ENCODE results near the gene AGMO. TPM values are rescaled to one million over a fixed set of nuclear protein-coding genes. Genes with fewer than 3 reads are reported as not detected.
"Not testable (repeated sequence)": the region's sequence is repeated elsewhere in the genome, so short reads cannot be mapped to it uniquely, and the experiment has no call there.

AGMO gene
- total RNA-seq, 1 experiment from 2014 or later: 0.11 TPM

DNA sequence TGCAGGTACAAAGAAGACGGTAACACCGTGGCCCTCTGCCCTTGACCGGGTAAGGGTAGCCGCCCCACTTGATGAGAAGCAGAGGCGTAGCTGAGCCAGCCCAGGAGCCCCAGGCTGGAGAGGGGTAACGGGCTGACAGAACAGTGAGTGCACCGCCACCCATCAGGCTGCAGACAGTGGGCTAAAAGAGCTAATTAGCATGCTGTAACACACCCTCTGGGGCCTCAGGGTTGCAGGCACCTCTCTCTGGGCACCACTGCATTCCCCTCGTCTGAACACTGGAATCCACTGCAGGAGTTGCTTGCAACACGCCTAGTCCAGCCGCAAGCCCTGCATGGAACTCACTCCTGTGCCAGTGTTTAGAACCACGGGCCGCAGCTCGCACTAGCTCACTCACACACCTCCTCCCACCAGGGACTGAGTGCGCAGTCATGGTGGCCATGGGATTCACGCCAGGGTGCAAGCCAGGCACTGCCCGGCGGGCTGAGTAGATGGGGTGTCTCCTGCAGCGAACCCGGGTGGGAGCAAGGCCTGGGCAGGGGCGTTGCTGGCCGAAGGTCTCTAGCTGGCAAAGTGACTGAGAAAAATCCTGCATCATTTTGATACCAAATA is 36.1 kb downstream of the AGMO start:
- POLR2A ChIA-PET (ENCODE audit: unreplicated experiment): no interaction called here

GRCh38 chr7:15524077-15524476 is 37.7 kb downstream of the AGMO start:
- BruUV-seq (replicated peaks): no TSS peak
- Histone ChIP-seq H3K9ac (ENCODE audit: low read length) (no peak overlapping the region), H2AFZ (ENCODE audit: low read length) (no peak overlapping the region), H3K79me2 (ENCODE audit: low read length) (no peaks in the 10 kb centered on the region), H3K4me1 (ENCODE audit: insufficient read depth, low read length) (no peaks in the 10 kb centered on the region), H3K27ac (ENCODE audit: low read length) (no peak overlapping the region), H3K36me3 (ENCODE audit: low read depth, low read length) (no peaks in the 10 kb centered on the region), H3K9me2 (replicated peaks; ENCODE audit: low read length) (no peaks in the 10 kb centered on the region), H3K4me2 (ENCODE audit: low read length) (no peak overlapping the region), H4K20me1 (ENCODE audit: low read length) (no peaks in the 10 kb centered on the region), H3K9me3 (ENCODE audit: low read length) (no peaks in the 10 kb centered on the region), H3F3A (ENCODE audit: low read length, unreplicated experiment) (no peaks in the 10 kb centered on the region), H3K4me3 (ENCODE audit: low read length) (no peak overlapping the region), H3K27me3 (ENCODE audit: low read length) (no peaks in the 10 kb centered on the region)
- ChIA-PET POLR2A (ENCODE audit: unreplicated experiment) (no interaction called here), CTCF (interaction anchor here (0.7 kb wide), 1 partner anchor 212 kb away, joined by 4 read pairs; no protein-coding TSS in a partner anchor)
- intact Hi-C loops (cut with micrococcal nuclease): no loop called here
- DNase-seq (no peak), ATAC-seq (no peak)
- TF ChIP-seq, protein P1, sequence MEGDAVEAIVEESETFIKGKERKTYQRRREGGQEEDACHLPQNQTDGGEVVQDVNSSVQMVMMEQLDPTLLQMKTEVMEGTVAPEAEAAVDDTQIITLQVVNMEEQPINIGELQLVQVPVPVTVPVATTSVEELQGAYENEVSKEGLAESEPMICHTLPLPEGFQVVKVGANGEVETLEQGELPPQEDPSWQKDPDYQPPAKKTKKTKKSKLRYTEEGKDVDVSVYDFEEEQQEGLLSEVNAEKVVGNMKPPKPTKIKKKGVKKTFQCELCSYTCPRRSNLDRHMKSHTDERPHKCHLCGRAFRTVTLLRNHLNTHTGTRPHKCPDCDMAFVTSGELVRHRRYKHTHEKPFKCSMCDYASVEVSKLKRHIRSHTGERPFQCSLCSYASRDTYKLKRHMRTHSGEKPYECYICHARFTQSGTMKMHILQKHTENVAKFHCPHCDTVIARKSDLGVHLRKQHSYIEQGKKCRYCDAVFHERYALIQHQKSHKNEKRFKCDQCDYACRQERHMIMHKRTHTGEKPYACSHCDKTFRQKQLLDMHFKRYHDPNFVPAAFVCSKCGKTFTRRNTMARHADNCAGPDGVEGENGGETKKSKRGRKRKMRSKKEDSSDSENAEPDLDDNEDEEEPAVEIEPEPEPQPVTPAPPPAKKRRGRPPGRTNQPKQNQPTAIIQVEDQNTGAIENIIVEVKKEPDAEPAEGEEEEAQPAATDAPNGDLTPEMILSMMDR (conservative IDR thresholded peaks at IDR 0.05; ENCODE audit: low read depth, low read length): no peak
- TF ChIP-seq EZH2phosphoT487 (IDR thresholded peaks at IDR 0.05; ENCODE audit: borderline replicate concordance, low read length) (no peak), EZH2 (IDR thresholded peaks at IDR 0.05; ENCODE audit: low read length, unreplicated experiment) (no peak)

More for the DNA sequence above, 36.1 kb downstream of the AGMO start:
- Histone ChIP-seq H3K79me2 (ENCODE audit: low read length) (no peaks in the 10 kb centered on the region), H3K9me2 (replicated peaks; ENCODE audit: low read length) (no peaks in the 10 kb centered on the region), H3K27me3 (ENCODE audit: low read length) (no peaks in the 10 kb centered on the region), H3K36me3 (ENCODE audit: low read depth, low read length) (no peaks in the 10 kb centered on the region), H3K27ac (ENCODE audit: low read length) (no peak overlapping the region), H3K4me2 (ENCODE audit: low read length) (no peak overlapping the region), H3K9me3 (ENCODE audit: low read length) (no peaks in the 10 kb centered on the region), H2AFZ (ENCODE audit: low read length) (no peak overlapping the region), H3K9ac (ENCODE audit: low read length) (no peak overlapping the region), H3K4me1 (ENCODE audit: insufficient read depth, low read length) (no peaks in the 10 kb centered on the region), H3F3A (ENCODE audit: low read length, unreplicated experiment) (no peaks in the 10 kb centered on the region), H3K4me3 (ENCODE audit: low read length) (no peak overlapping the region), H4K20me1 (ENCODE audit: low read length) (no peaks in the 10 kb centered on the region)
- no TSS peak for BruUV-seq (replicated peaks)
- intact Hi-C loops (cut with micrococcal nuclease): no loop called here
- TF ChIP-seq EZH2 (IDR thresholded peaks at IDR 0.05; ENCODE audit: low read length, unreplicated experiment): no peak
- CTCF ChIA-PET: no interaction called here
- ATAC-seq: no peak
- DNase-seq: no peak

- CTCF ChIA-PET; BruUV-seq (replicated peaks); H4K20me1 ChIP-seq (ENCODE audit: low read length); H3K4me1 ChIP-seq (ENCODE audit: insufficient read depth, low read length); H3K36me3 ChIP-seq (ENCODE audit: low read depth, low read length); H3K4me2 ChIP-seq (ENCODE audit: low read length); H3K4me3 ChIP-seq (ENCODE audit: low read length); H3K27ac ChIP-seq (ENCODE audit: low read length); intact Hi-C loops (cut with micrococcal nuclease); DNase-seq; H3F3A ChIP-seq (ENCODE audit: low read length, unreplicated experiment); H3K9ac ChIP-seq (ENCODE audit: low read length); POLR2A ChIA-PET (ENCODE audit: unreplicated experiment); H3K79me2 ChIP-seq (ENCODE audit: low read length); H3K9me3 ChIP-seq (ENCODE audit: low read length); ATAC-seq; H3K9me2 ChIP-seq (replicated peaks; ENCODE audit: low read length); H2AFZ ChIP-seq (ENCODE audit: low read length): not testable (repeated sequence)
- peaks cover 17% of the 10 kb centered on the region; the same call in 1 of the 2 replicates for H3K27me3 ChIP-seq (ENCODE audit: low read length)
Measured at GRCh38 chr7:15517865-15518264, 44.0 kb downstream of the AGMO start.

GRCh38 chr7:15515252-15515651 is 46.6 kb downstream of the AGMO start:
- intact Hi-C loops (cut with micrococcal nuclease): no loop called here
- Histone ChIP-seq H3K4me3 (ENCODE audit: low read length) (no peak overlapping the region), H3K79me2 (ENCODE audit: low read length) (no peaks in the 10 kb centered on the region), H3F3A (ENCODE audit: low read length, unreplicated experiment) (no peaks in the 10 kb centered on the region), H3K4me2 (ENCODE audit: low read length) (no peak overlapping the region), H3K36me3 (ENCODE audit: low read depth, low read length) (no peaks in the 10 kb centered on the region), H3K9ac (ENCODE audit: low read length) (no peak overlapping the region), H3K27ac (ENCODE audit: low read length) (no peak overlapping the region), H2AFZ (ENCODE audit: low read length) (no peak overlapping the region), H3K27me3 (ENCODE audit: low read length) (peaks cover 17% of the 10 kb centered on the region; the same call in 1 of the 2 replicates), H3K9me3 (ENCODE audit: low read length) (no peaks in the 10 kb centered on the region), H4K20me1 (ENCODE audit: low read length) (no peaks in the 10 kb centered on the region), H3K4me1 (ENCODE audit: insufficient read depth, low read length) (no peaks in the 10 kb centered on the region), H3K9me2 (replicated peaks; ENCODE audit: low read length) (no peaks in the 10 kb centered on the region)
- BruUV-seq (replicated peaks): no TSS peak
- DNase-seq: no peak
- ATAC-seq: no peak
- TF ChIP-seq, protein P1 (conservative IDR thresholded peaks at IDR 0.05; ENCODE audit: low read depth, low read length): no peak
- TF ChIP-seq EZH2 (IDR thresholded peaks at IDR 0.05; ENCODE audit: low read length, unreplicated experiment) (no peak), EZH2phosphoT487 (IDR thresholded peaks at IDR 0.05; ENCODE audit: borderline replicate concordance, low read length) (no peak)
- POLR2A ChIA-PET (ENCODE audit: unreplicated experiment): no interaction called here
- CTCF ChIA-PET: interaction anchor here (0.7 kb wide), 1 partner anchor 170 kb away, joined by 3 read pairs; no protein-coding TSS in a partner anchor

Data from PC-3 (cell line).